Measurements from ENCODE around the gene MST1R.

Gene MST1R

DNA sequence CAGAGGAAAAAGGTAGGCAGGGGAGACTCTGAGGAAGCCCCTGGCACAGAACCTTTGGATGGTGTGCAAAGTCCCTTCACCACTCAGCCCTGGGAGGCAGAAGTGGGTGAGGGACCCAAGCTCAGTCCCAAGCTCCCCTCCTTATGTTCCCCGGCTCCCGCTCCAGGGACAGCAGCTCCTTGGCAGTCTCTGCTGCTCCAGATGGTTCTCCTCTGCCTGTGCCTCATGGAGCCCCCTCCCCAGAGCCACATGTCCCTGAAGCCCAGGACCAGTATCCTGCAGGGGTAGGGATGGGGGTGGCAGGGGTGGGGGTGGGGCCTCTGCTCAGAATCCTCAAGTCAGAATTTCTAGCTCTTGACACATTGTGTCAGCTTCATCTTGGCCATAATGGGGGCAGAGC, 26.0 kb downstream of the MST1R start:
- peaks cover 18% of the 10 kb centered on the region for H3K4me1 ChIP-seq (ENCODE audit: control insufficient read depth, insufficient read depth, low read length)

DNA sequence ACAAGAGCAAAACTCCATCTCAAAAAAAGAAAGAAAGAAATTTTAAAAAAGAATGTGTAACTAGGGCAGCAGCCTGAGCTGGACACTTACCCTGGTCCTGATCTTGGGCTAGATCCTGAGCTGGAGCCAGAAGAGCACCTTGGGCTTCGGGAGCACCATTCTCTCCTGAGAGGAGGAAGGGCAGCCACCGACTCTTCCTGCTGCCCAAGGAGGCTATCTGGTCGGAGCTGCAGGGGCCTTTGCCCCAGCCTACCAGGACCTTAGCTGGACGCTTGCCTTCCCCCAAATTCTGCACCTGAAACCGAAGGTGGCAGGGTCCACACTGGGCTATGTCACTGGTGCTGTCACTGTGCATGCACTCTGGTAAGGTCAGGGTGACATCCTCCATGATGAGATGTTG, 27.1 kb downstream of the MST1R start:
- H3K4me3 ChIP-seq (ENCODE audit: low read length in 2 of 2): no peak overlapping the region

More for the DNA sequence above, 26.0 kb downstream of the MST1R start:
- H3K9ac ChIP-seq (ENCODE audit: low read length in 2 of 2): no peak overlapping the region
- no peak overlapping the region for H3K27ac ChIP-seq (ENCODE audit: low read length)
- no peak overlapping the region for H3K4me3 ChIP-seq (ENCODE audit: low read length in 2 of 2)
- H3K9me3 ChIP-seq (ENCODE audit: control insufficient read depth in 2 of 2, low read length in 2 of 2): no peaks in the 10 kb centered on the region
- H3K27me3 ChIP-seq (ENCODE audit: control insufficient read depth in 1 of 2, insufficient read depth in 2 of 2, low read length in 2 of 2): no peaks in the 10 kb centered on the region
- no peaks in the 10 kb centered on the region for H3K36me3 ChIP-seq (ENCODE audit: control insufficient read depth in 2 of 2, insufficient read depth in 2 of 2, low read length in 2 of 2)

DNA sequence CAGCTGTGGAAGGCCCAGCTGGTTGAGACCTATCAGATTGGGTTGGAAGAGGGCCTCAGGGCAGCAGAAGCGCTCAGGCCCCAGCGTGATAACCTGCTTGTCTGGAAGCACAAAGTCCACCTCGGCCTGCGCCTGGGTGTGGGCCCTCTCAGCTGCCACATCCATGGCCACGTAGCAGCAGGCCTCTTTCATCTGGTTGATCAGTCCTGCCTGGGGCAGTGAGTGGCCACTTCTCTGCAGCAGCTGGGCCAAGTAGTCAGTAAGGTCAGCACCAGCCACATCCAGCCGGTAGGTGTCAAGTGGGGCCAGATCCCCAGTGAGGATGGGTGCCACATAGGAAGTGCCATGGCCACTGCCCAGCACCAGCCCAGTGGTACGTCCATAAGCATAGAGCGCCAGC, 30.1 kb downstream of the MST1R start:
- Histone ChIP-seq H3K27ac (ENCODE audit: low read length) (no peak overlapping the region), H3K9me3 (ENCODE audit: control insufficient read depth in 2 of 2, low read length in 2 of 2) (no peaks in the 10 kb centered on the region), H3K27me3 (ENCODE audit: control insufficient read depth in 1 of 2, insufficient read depth in 2 of 2, low read length in 2 of 2) (peaks cover 22 to 31% of the 10 kb centered on the region in 2 donors), H3K4me1 (ENCODE audit: control insufficient read depth, insufficient read depth, low read length) (peaks cover 10% of the 10 kb centered on the region), H3K9ac (ENCODE audit: low read length in 2 of 2) (no peak overlapping the region), H3K4me3 (ENCODE audit: low read length in 2 of 2) (no peak overlapping the region), H3K36me3 (ENCODE audit: control insufficient read depth in 2 of 2, insufficient read depth in 2 of 2, low read length in 2 of 2) (no peaks in the 10 kb centered on the region)

More for the DNA sequence above, 27.1 kb downstream of the MST1R start:
- no peaks in the 10 kb centered on the region for H3K9me3 ChIP-seq (ENCODE audit: control insufficient read depth in 2 of 2, low read length in 2 of 2)
- H3K9ac ChIP-seq (ENCODE audit: low read length in 2 of 2): no peak overlapping the region
- peaks cover 7% of the 10 kb centered on the region for H3K4me1 ChIP-seq (ENCODE audit: control insufficient read depth, insufficient read depth, low read length)
- H3K27ac ChIP-seq (ENCODE audit: low read length): no peak overlapping the region
- H3K36me3 ChIP-seq (ENCODE audit: control insufficient read depth in 2 of 2, insufficient read depth in 2 of 2, low read length in 2 of 2): no peaks in the 10 kb centered on the region
- H3K27me3 ChIP-seq (ENCODE audit: control insufficient read depth in 1 of 2, insufficient read depth in 2 of 2, low read length in 2 of 2): peaks cover 2 to 3% of the 10 kb centered on the region in 2 donors

DNA sequence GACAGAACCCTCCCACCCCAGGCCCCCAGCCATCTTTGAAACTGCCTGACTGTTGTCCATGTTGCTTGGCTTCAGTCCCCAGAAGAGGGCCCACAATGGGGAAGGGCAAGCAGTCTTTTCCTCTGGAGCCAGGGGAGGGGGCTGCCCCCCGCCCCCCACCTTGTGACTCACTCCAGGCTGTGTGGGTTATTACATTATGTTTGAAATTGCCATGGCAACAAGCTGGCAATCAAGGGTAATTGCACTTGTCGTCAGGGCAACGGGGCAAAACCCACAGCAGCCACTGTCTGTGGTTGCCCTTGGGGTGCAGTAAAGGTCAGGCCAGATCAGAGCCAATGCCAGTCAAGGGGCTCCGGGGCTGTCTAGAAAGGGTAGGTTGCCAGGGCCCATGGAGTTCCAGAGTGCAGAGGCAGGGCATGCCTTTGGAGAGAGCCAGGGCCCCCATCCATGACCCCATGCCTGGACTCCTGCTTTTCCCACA, 30.8 kb downstream of the MST1R start:
- Histone ChIP-seq H3K36me3 (ENCODE audit: control insufficient read depth in 2 of 2, insufficient read depth in 2 of 2, low read length in 2 of 2) (no peaks in the 10 kb centered on the region), H3K4me3 (ENCODE audit: low read length in 2 of 2) (no peak overlapping the region), H3K4me1 (ENCODE audit: control insufficient read depth, insufficient read depth, low read length) (peaks cover 10% of the 10 kb centered on the region), H3K27ac (ENCODE audit: low read length) (no peak overlapping the region), H3K9me3 (ENCODE audit: control insufficient read depth in 2 of 2, low read length in 2 of 2) (no peaks in the 10 kb centered on the region), H3K9ac (ENCODE audit: low read length in 2 of 2) (no peak overlapping the region), H3K27me3 (ENCODE audit: control insufficient read depth in 1 of 2, insufficient read depth in 2 of 2, low read length in 2 of 2) (peaks cover 30 to 39% of the 10 kb centered on the region in 2 donors)

DNA sequence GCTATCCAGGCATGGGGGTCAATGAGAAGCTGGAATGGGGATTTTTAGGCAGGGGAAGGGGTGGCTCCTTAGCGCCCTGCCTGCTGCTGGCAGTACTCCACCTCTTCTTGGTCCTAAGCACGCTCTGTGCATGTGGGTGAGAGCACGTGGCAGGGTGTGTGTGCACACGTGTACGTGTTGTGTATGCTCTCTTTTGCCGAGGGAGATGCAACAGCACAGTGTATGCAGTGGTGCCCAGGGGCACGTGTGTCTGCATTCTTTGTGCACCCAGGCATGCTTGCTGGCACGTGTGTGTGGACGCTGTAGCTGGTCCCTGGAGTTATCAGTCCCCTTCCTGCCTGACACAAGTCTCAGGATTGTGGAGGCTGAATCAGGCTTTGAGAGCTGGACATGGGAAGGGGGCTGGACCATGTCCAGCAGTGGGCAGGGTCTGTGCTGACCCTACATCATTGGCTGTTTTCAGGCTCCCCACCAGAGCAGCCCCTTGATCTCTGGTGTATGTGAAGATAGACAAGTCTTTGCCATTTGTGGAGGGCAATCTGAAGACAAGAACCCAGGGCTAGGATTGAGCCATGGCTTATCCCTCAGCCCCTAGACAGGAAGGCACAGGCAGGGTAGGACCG, 32.0 kb downstream of the MST1R start:
- Histone ChIP-seq H3K9ac (ENCODE audit: low read length in 2 of 2) (no peak overlapping the region), H3K27me3 (ENCODE audit: control insufficient read depth in 1 of 2, insufficient read depth in 2 of 2, low read length in 2 of 2) (peaks cover 32 to 40% of the 10 kb centered on the region in 2 donors), H3K4me1 (ENCODE audit: control insufficient read depth, insufficient read depth, low read length) (peaks cover 10% of the 10 kb centered on the region)

DNA sequence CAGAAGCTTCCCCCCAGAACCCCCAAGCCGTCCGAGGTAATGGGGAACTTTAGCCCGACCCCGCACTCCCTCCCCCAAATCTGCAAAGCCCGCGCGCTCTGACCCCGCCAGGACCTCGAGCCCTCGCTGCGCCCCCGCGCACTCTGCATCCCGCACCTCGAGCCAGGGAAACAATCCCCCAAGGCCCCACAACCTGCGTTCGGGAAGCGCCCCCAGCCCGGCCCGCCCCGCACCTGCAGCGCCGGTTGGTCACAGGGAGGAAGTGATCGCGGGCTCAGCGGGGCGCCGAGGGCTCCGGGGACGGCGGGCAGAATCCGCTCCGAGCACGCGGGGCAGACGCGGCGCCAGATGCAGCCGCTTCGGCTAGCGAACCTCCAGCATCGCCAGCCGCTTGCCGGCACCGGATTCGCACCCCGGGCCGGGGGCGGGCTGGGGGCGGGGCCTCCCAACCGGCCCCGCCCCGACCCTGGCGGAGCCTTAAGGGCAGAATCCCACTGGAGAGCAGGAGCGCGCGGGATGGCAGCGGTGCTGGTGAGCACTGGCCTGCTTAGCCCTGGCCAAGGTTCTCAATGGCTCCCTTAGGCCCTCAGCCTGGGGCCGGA, 34.0 kb downstream of the MST1R start, which contains the start of gene CAMKV:
TSS of gene CAMKV (minus strand) at position 382 of the 602 bp plus-strand sequence. CDS start 7,518 bp downstream, outside the sequence.
- Histone ChIP-seq H3K27me3 (ENCODE audit: control insufficient read depth in 1 of 2, insufficient read depth in 2 of 2, low read length in 2 of 2) (peaks cover 36 to 40% of the 10 kb centered on the region in 2 donors), H3K9me3 (ENCODE audit: control insufficient read depth in 2 of 2, low read length in 2 of 2) (no peaks in the 10 kb centered on the region), H3K4me1 (ENCODE audit: control insufficient read depth, insufficient read depth, low read length) (peaks cover 10% of the 10 kb centered on the region), H3K36me3 (ENCODE audit: control insufficient read depth in 2 of 2, insufficient read depth in 2 of 2, low read length in 2 of 2) (no peaks in the 10 kb centered on the region), H3K4me3 (ENCODE audit: low read length in 2 of 2) (peak within 1 kb of the TSS; percentile 12 to 54), H3K27ac (ENCODE audit: low read length) (no peak within 1 kb of the TSS), H3K9ac (ENCODE audit: low read length in 2 of 2) (no peak within 1 kb of the TSS)

More for the DNA sequence above, 32.0 kb downstream of the MST1R start:
- Histone ChIP-seq H3K9me3 (ENCODE audit: control insufficient read depth in 2 of 2, low read length in 2 of 2) (no peaks in the 10 kb centered on the region), H3K27ac (ENCODE audit: low read length) (no peak overlapping the region), H3K4me3 (ENCODE audit: low read length in 2 of 2) (no peak overlapping the region), H3K36me3 (ENCODE audit: control insufficient read depth in 2 of 2, insufficient read depth in 2 of 2, low read length in 2 of 2) (no peaks in the 10 kb centered on the region)

DNA sequence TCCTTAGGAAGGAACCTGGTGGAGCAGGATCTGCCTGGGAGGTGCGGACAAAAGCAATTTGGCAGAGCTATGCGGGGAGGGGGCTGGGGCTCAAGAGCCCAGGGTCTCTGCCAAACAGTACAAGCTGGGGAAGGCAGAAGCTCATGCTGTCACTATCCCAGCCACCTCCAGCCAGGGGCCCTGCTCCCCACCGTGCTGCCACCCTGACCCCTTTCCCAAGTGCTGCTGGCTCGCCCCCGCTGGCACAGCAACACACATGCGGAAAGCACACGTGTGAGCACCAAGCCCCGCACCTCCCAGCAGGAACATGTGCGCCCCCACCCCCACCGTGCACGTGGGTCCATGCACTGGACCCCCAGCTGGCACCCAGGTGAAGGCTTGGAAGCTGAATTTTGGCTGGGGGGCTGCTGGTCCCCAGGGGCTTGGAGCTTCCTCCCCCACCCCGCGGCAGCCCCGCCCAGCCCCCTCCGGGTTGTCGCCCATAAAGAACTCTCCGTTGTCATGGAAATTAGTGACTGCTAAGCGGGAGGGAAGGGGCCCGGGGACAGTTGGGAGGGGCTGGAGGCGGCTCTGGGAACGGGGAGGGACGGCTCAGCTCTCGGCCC, 34.7 kb downstream of the MST1R start:
- Histone ChIP-seq H3K9ac (ENCODE audit: low read length in 2 of 2) (no peak overlapping the region), H3K27me3 (ENCODE audit: control insufficient read depth in 1 of 2, insufficient read depth in 2 of 2, low read length in 2 of 2) (peaks cover 39 to 40% of the 10 kb centered on the region in 2 donors), H3K36me3 (ENCODE audit: control insufficient read depth in 2 of 2, insufficient read depth in 2 of 2, low read length in 2 of 2) (no peaks in the 10 kb centered on the region), H3K4me1 (ENCODE audit: control insufficient read depth, insufficient read depth, low read length) (peaks cover 10% of the 10 kb centered on the region), H3K9me3 (ENCODE audit: control insufficient read depth in 2 of 2, low read length in 2 of 2) (no peaks in the 10 kb centered on the region), H3K4me3 (ENCODE audit: low read length in 2 of 2) (peak overlapping the region in 1 of 2 donors; percentile 54), H3K27ac (ENCODE audit: low read length) (no peak overlapping the region)

DNA sequence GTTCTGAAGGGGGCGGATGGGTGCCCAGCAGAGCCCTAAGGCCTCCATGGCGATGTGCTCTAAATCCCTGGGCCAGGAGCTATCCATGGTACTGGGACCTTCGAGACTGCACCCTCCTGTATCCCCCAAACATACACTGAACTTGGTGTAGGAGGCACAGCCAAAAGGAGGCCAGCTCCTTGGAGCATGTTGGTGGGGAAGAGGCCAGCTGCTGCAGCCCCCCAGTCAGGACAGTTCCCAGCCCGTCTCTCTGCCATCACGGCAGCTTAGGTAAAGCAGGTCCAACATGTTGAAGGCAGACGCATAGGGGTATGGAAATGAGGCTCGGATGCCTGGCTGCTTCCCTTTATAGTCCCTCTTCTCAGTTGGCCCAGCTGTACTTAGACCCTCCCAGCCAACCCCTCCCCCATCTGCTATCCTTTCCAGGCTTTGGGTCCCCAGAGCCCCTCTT, 35.8 kb downstream of the MST1R start:
- Histone ChIP-seq H3K9ac (ENCODE audit: low read length in 2 of 2) (no peak overlapping the region), H3K27ac (ENCODE audit: low read length) (no peak overlapping the region), H3K9me3 (ENCODE audit: control insufficient read depth in 2 of 2, low read length in 2 of 2) (no peaks in the 10 kb centered on the region), H3K27me3 (ENCODE audit: control insufficient read depth in 1 of 2, insufficient read depth in 2 of 2, low read length in 2 of 2) (peaks cover 41 to 42% of the 10 kb centered on the region in 2 donors), H3K4me3 (ENCODE audit: low read length in 2 of 2) (no peak overlapping the region), H3K36me3 (ENCODE audit: control insufficient read depth in 2 of 2, insufficient read depth in 2 of 2, low read length in 2 of 2) (no peaks in the 10 kb centered on the region), H3K4me1 (ENCODE audit: control insufficient read depth, insufficient read depth, low read length) (peaks cover 10% of the 10 kb centered on the region)

DNA sequence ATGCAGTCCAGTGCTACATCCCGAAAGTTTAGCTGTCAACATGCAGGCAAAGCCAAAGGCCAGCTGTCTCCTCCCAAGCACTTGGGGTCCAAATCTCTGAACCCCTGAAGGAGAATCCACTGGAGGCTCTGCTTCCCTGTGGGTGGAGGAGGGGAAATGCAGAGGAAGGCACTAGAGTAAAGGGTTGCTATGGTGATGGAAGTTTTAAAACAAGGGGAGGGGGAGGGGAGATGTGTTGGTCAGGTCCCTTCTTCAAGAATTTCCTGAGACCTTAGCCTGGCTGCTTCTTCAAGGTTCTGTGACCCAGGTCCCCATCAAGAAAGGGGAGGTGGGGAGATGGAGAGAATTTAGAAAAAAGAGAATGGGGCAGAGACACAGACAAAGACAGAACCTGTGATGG, 36.3 kb downstream of the MST1R start:
- Histone ChIP-seq H3K4me3 (ENCODE audit: low read length in 2 of 2) (no peak overlapping the region), H3K9ac (ENCODE audit: low read length in 2 of 2) (no peak overlapping the region), H3K4me1 (ENCODE audit: control insufficient read depth, insufficient read depth, low read length) (peaks cover 10% of the 10 kb centered on the region), H3K27ac (ENCODE audit: low read length) (no peak overlapping the region), H3K36me3 (ENCODE audit: control insufficient read depth in 2 of 2, insufficient read depth in 2 of 2, low read length in 2 of 2) (no peaks in the 10 kb centered on the region), H3K9me3 (ENCODE audit: control insufficient read depth in 2 of 2, low read length in 2 of 2) (no peaks in the 10 kb centered on the region), H3K27me3 (ENCODE audit: control insufficient read depth in 1 of 2, insufficient read depth in 2 of 2, low read length in 2 of 2) (peaks cover 41 to 42% of the 10 kb centered on the region in 2 donors)

DNA sequence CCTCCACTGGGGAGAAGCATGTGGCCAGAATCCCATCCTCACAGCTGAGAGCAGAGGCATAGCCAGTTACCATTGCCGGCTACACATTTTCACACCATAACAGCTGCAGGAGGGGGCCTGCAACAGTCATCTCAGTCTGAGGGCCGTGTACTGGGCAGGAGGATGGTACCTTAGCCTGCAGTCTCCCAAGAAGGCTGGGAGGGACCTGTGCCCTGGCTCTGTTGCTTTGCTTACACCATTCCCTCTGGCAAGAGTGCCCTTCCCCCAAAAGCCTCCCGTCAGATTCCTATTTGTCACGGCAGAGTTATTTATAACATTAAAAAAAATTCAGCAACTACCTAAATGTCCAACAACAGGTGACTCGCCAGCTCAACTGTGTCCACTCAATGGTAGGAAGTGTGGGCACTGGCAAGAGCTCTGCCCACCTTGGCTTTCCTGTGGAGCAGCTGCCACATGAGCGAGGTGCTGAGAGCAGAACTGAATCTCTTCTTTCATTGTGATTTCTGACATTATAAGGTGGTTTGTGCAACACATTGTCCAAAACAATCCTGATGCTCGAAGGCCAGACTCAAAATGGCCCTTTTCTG, 38.4 kb downstream of the MST1R start:
- H3K27ac ChIP-seq (ENCODE audit: low read length): no peak overlapping the region

More for the DNA sequence above, 38.4 kb downstream of the MST1R start:
- peaks cover 26 to 30% of the 10 kb centered on the region in 2 donors for H3K27me3 ChIP-seq (ENCODE audit: control insufficient read depth in 1 of 2, insufficient read depth in 2 of 2, low read length in 2 of 2)
- H3K36me3 ChIP-seq (ENCODE audit: control insufficient read depth in 2 of 2, insufficient read depth in 2 of 2, low read length in 2 of 2): no peaks in the 10 kb centered on the region
- H3K9me3 ChIP-seq (ENCODE audit: control insufficient read depth in 2 of 2, low read length in 2 of 2): no peaks in the 10 kb centered on the region
- H3K9ac ChIP-seq (ENCODE audit: low read length in 2 of 2): no peak overlapping the region
- H3K4me1 ChIP-seq (ENCODE audit: control insufficient read depth, insufficient read depth, low read length): peaks cover 10% of the 10 kb centered on the region
- H3K4me3 ChIP-seq (ENCODE audit: low read length in 2 of 2): no peak overlapping the region

All from stomach smooth muscle (tissue), 2 donors.